ENCODE results near the gene MSRB1. TPM values are rescaled to one million over a fixed set of nuclear protein-coding genes. Genes with fewer than 3 reads are reported as not detected.
A peak's percentile ranks its signal among the peaks of the same experiment; 100 is the strongest.
"Not testable (repeated sequence)": the region's sequence is repeated elsewhere in the genome, so short reads cannot be mapped to it uniquely, and the experiment has no call there.

MSRB1 gene
- total and polyA plus RNA-seq, 4 donors, result 10.0 to 25.8 (median 17.4) TPM

DNA sequence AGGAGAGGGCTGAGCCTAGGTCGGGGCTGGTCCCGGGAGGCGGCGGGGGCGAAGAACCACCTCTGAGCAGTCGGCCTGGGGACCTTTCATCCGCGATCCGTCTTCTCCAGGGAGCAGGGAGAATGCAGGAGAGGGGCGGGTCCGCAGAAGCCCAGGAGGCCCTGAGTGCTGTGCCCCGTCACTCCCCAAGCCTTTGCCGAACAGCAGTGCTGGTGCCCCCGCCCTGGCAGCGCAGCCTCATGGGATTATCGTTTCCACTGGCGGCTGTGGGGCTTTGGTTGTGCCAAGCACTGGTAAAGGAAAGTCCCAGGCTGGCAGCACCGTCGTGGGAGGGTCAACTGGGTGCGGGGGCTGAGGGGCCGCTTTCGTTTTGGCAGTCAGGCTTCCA lies 29.5 kb upstream of the MSRB1 start:
- Histone ChIP-seq H3K4me1 (ENCODE audit: control insufficient read depth, insufficient read depth, low read length) (peaks cover 29% of the 10 kb centered on the region), H3K4me3 (ENCODE audit: low read depth, low read length) (peak overlapping the region; percentile 96), H3K9me3 (ENCODE audit: control insufficient read depth, insufficient read depth, low read length) (no peaks in the 10 kb centered on the region), H3K27ac (ENCODE audit: low read depth, low read length) (no peak overlapping the region), H3K27me3 (ENCODE audit: control insufficient read depth, insufficient read depth, low read length) (peaks cover 6% of the 10 kb centered on the region), H3K36me3 (ENCODE audit: control insufficient read depth, insufficient read depth, low read length) (peaks cover 48% of the 10 kb centered on the region)
- 5% methylated on average over 22 of the region's 22 CpGs for WGBS (ENCODE audit: insufficient coverage)
- no peak for DNase-seq (ENCODE audit: low read depth in 4 of 6, low spot score in 6 of 6)

DNA sequence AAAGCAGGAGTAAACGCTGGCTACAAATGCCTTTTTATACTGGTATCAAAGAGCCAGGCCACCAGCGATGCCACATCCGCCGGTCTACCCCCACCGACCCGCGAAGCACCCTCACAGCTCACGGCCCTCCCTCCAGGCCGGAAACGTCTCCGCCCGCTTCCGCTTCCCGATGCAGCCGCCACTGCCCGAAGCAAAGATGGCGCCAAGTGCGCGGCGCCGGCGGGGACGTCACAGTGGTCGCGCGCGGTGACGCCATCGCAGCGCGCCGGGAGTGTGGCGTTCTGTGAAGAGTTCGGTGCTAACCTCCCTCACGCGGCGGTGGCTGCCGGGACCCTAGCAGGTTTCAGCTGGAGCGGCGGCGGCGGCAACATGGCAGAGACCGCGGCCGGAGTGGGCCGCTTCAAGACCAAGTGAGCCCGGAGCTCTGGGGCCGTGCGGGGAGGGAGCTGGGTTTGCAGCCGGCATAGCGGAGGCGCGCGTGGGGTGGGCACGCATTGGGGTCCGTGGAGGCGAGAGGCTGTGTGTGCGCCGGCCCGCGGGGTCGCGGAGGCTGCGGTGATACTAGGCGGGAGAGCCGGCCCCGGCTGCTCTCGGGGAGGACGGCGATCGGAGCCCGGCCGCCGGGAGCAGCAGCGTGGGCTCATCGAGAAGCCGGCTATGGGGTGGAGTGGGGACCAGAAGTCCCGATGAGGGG lies 28.9 kb upstream of the MSRB1 start, which contains the start of gene TBL3:
TBL3 (plus strand) TSS at position 258 of the 694 bp plus-strand sequence; CDS start at position 370, 112 bp downstream.
- Histone ChIP-seq H3K36me3 (ENCODE audit: control insufficient read depth, insufficient read depth, low read length) (peaks cover 48% of the 10 kb centered on the region), H3K27me3 (ENCODE audit: control insufficient read depth, insufficient read depth, low read length) (peaks cover 3% of the 10 kb centered on the region), H3K4me3 (ENCODE audit: low read depth, low read length) (peak within 1 kb of the TSS; percentile 96), H3K4me1 (ENCODE audit: control insufficient read depth, insufficient read depth, low read length) (peaks cover 29% of the 10 kb centered on the region), H3K27ac (ENCODE audit: low read depth, low read length) (peak within 1 kb of the TSS; percentile 96), H3K9me3 (ENCODE audit: control insufficient read depth, insufficient read depth, low read length) (no peaks in the 10 kb centered on the region)
- DNase-seq (ENCODE audit: low read depth in 4 of 6, low spot score in 6 of 6), result peak; percentile 88 to 98 (median 95)
- under 1% methylated on average over 77 of the region's 78 CpGs for WGBS (ENCODE audit: insufficient coverage)

DNA sequence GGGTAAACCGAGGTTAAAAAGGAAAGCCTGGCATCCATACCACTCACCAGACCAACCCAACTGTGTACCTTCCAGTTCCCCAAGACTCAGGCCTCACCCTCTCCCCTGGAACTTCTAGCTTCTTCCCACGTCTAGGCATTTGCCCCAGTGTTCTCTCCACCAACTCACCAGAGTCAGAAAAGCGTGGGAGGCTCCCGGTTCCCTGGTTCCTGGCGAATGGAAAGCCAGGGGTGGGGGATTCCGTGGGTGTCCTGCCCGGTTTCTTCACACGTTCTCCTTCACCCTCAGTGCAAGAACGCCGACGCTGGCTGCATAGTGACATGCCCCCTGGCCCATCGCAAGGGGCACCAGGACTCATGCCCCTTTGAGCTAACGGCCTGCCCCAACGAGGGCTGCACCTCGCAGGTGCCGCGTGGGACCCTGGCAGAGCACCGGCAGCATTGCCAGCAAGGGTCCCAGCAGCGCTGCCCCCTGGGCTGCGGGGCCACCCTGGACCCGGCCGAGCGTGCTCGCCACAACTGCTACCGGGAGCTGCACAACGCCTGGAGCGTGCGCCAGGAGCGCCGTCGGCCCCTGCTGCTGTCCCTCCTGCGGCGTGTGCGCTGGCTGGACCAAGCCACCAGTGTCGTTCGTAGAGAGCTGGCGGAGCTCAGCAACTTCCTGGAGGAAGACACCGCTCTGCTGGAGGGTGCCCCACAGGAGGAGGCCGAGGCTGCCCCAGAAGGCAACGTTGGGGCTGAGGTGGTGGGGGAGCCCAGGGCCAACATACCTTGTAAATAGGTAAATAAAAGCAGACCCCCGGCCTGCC lies 25.4 kb upstream of the MSRB1 start:
- WGBS (ENCODE audit: insufficient coverage), result 87% methylated on average over 39 of the region's 41 CpGs

DNA sequence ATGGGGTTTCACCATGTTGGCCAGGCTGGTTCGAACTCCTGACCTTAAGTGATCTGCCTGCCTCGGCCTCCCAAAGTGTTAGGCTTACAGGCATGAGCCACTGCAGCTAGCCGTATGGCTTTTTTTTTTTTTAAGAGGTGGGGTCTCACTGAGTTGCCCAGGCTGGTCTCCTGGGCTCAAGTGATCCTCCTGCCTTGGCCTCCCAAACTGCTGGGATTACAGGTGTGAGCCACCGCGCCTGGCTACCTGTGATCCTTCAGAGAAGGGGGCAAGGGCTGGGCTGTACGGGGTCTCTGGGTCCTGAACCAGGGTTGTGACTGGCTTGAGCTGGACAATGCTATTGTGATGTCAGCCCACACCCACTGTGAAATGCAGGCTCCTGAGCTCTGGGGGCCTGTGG lies 23.5 kb upstream of the MSRB1 start, which contains the start of gene RNF151:
RNF151 (plus strand) TSS at position 397 of the 400 bp plus-strand sequence. CDS start 26 bp downstream, outside the sequence.
- Histone ChIP-seq H3K27me3 (ENCODE audit: control insufficient read depth, insufficient read depth, low read length) (no peaks in the 10 kb centered on the region), H3K9me3 (ENCODE audit: control insufficient read depth, insufficient read depth, low read length) (no peaks in the 10 kb centered on the region), H3K36me3 (ENCODE audit: control insufficient read depth, insufficient read depth, low read length) (peaks cover 39% of the 10 kb centered on the region), H3K4me1 (ENCODE audit: control insufficient read depth, insufficient read depth, low read length) (peaks cover 39% of the 10 kb centered on the region), H3K4me3 (ENCODE audit: low read depth, low read length) (peak within 1 kb of the TSS; percentile 86), H3K27ac (ENCODE audit: low read depth, low read length) (peak within 1 kb of the TSS; percentile 92)
- no peak for DNase-seq (ENCODE audit: low read depth in 4 of 6, low spot score in 6 of 6)
- WGBS (ENCODE audit: insufficient coverage), result 96% methylated on average over 6 of the region's 6 CpGs

More for the DNA sequence above, 25.4 kb upstream of the MSRB1 start:
- Histone ChIP-seq H3K4me3 (ENCODE audit: low read depth, low read length) (no peak overlapping the region), H3K9me3 (ENCODE audit: control insufficient read depth, insufficient read depth, low read length) (no peaks in the 10 kb centered on the region), H3K27me3 (ENCODE audit: control insufficient read depth, insufficient read depth, low read length) (no peaks in the 10 kb centered on the region), H3K27ac (ENCODE audit: low read depth, low read length) (no peak overlapping the region), H3K36me3 (ENCODE audit: control insufficient read depth, insufficient read depth, low read length) (peaks cover 26% of the 10 kb centered on the region), H3K4me1 (ENCODE audit: control insufficient read depth, insufficient read depth, low read length) (peaks cover 44% of the 10 kb centered on the region)
- no peak for DNase-seq (ENCODE audit: low read depth in 4 of 6, low spot score in 6 of 6)

DNA sequence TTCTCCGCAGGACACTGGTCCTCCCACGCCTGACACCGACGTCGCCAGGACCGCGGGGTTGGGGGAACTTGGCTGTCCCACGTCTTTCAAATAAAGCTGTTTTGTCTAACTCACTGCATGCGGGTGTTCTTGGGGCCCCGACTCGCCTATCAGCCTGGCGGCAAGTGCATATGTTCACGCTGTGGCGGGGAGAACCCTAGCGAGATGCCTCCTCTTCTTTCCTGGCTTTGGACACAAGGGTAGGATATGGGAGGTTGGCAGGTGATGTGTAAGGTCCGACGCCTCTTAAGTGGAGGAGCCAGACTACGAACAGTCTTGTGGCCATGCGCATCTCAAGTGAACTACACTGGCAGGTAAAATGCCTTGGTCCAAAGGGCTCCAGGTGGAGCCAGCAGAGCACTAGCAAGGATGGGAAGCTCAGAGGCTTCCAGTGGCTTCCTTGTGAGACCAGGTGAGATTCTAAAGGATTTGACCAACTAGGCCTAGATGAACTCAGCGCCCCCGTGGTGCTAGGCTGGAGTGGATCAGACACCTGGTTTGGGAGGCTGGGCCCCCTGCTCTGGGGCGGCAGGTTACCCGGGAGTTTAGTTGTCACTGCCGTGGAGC lies 22.5 kb upstream of the MSRB1 start:
- Histone ChIP-seq H3K27me3 (ENCODE audit: control insufficient read depth, insufficient read depth, low read length) (no peaks in the 10 kb centered on the region), H3K4me3 (ENCODE audit: low read depth, low read length) (peak overlapping the region; percentile 86), H3K4me1 (ENCODE audit: control insufficient read depth, insufficient read depth, low read length) (peaks cover 37% of the 10 kb centered on the region), H3K36me3 (ENCODE audit: control insufficient read depth, insufficient read depth, low read length) (peaks cover 43% of the 10 kb centered on the region), H3K27ac (ENCODE audit: low read depth, low read length) (peak overlapping the region; percentile 92), H3K9me3 (ENCODE audit: control insufficient read depth, insufficient read depth, low read length) (no peaks in the 10 kb centered on the region)
- WGBS (ENCODE audit: insufficient coverage), result 19% methylated on average over 23 of the region's 24 CpGs
- no peak for DNase-seq (ENCODE audit: low read depth in 4 of 6, low spot score in 6 of 6)

DNA sequence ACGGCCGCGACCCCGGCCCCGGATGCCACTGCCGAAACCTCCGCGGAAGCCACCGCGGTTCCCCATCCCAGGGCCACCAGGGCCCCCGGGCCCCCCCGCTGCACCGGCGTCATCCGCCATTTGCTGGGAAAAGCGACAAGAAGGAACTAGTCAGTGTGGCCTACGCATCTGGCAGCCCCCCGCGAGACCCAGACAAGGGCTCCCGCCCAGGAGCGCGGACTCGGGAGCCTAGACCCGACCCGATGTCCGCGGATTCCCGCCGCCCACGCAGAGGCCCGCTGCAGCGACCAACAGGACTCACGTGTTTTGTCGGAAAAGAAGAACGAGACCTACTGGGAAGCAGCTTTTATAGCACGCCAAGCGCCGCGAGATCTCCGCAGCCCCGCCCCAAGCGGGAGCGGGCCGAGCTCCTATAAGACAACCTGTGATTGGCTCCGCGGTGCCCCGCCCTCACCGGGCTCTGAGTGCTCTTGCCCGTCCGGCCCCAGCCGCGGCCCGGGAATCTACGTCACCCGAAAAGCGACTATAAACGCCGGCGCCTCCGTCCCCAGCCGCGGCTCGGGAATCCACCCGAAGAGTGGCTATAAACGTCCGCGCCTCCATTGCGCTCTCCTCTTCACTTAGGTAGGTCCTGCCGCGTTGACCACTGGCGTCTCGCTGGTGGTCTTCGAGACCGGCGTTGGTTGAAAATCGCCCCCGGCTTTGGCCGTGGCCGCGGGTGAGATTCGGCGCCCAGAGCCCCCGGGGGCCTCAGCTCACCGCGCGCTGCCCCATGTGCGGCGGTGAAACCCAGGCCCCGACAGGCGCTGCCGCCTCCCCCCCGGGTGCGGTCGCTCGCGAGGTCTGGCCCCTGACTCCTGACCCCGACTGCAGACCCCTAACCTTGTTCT lies 21.8 kb upstream of the MSRB1 start, which contains the start of gene RPS2:
RPS2 (minus strand) TSS at position 321 of the 890 bp plus-strand sequence; CDS start at position 120, 201 bp downstream.
- WGBS (ENCODE audit: insufficient coverage), result under 1% methylated on average over 97 of the region's 97 CpGs
- Histone ChIP-seq H3K36me3 (ENCODE audit: control insufficient read depth, insufficient read depth, low read length) (peaks cover 45% of the 10 kb centered on the region), H3K4me3 (ENCODE audit: low read depth, low read length) (peak within 1 kb of the TSS; percentile 86), H3K27me3 (ENCODE audit: control insufficient read depth, insufficient read depth, low read length) (no peaks in the 10 kb centered on the region), H3K9me3 (ENCODE audit: control insufficient read depth, insufficient read depth, low read length) (no peaks in the 10 kb centered on the region), H3K27ac (ENCODE audit: low read depth, low read length) (peak within 1 kb of the TSS; percentile 92), H3K4me1 (ENCODE audit: control insufficient read depth, insufficient read depth, low read length) (peaks cover 44% of the 10 kb centered on the region)
- peak; percentile 94 to 99 (median 96) for DNase-seq (ENCODE audit: low read depth in 4 of 6, low spot score in 6 of 6)

DNA sequence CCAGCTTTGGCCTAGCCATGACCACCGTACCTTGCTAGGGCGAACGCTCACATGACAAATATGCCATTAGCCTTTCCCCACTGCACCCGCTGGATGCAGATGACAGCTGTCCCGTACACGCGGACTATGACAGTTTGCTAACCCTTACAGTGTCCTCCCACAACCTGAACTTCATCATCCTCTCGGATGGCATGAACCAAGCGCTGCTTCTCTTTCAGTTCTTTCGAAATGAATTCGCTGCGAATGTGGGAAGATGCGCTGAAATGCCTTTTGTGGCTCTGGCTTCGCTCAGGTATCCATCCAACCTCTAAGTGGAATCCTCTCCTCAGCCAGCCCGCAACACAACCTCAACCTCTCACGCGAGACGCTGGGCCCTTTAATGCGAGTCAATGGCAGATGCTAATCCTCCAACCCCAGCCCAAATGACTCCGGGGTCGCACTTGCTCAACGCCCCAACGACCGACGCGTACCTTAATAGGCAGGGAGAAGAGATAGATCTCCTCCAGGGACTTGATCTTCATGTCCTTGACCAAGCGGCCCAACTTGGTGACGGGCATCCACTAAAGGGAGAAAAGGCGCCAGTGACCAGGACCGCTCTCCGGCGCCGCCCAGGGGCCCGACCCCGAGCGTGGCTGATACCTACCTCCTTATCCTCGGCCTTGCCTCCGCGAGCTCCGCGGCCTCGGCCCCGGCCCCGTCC lies 21.0 kb upstream of the MSRB1 start:
- Histone ChIP-seq H3K27ac (ENCODE audit: low read depth, low read length) (peak overlapping the region; percentile 92), H3K4me1 (ENCODE audit: control insufficient read depth, insufficient read depth, low read length) (peaks cover 49% of the 10 kb centered on the region), H3K4me3 (ENCODE audit: low read depth, low read length) (peak overlapping the region; percentile 86), H3K27me3 (ENCODE audit: control insufficient read depth, insufficient read depth, low read length) (no peaks in the 10 kb centered on the region), H3K36me3 (ENCODE audit: control insufficient read depth, insufficient read depth, low read length) (peaks cover 45% of the 10 kb centered on the region), H3K9me3 (ENCODE audit: control insufficient read depth, insufficient read depth, low read length) (no peaks in the 10 kb centered on the region)
- peak in 1 of 6 donors; percentile 57 for DNase-seq (ENCODE audit: low read depth in 4 of 6, low spot score in 6 of 6)
- 5% methylated on average over 22 of the region's 44 CpGs for WGBS (ENCODE audit: insufficient coverage)

DNA sequence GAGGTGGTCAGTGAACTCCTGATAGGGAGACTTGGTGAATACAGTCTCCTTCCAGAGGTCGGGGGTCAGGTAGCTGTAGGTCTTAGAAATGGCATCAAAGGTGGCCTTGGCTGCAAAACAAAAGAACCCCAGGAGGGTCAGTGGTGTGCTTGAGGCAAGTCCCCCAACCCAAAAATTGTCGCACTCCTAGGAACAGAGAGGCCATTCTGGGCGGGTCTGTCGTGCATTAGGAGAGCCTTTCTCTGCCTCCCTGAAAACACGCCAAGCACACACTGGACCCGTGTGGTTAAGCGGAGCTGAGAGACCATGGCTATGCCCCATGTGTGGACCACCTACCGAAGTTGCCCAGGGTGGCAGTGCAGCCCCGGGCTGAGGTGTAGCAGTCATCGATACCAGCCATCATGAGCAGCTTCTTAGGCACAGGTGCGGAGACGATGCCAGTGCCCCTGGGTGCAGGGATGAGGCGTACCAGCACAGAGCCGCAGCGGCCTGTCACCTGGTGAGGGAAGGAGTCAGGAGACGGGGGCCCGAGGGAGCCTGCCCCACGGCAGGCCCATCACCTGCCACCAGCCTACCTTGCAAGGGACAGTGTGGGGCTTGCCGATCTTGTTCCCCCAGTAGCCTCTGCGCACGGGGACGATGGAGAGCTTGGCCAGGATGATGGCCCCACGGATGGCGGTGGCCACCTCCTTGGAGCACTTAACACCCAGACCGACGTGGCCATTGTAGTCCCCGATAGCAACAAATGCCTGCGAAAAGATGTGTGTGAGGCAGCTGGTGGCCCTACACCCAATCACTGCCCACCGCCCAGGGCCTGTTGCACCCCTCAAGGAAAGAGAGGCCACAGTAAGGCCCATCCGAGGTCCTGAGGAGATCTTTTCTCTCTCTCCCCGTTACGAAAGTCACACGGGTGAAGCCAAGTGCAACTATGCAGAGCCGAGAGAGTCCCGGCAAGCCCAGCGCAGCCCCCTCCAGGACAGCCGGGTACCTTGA lies 19.5 kb upstream of the MSRB1 start:
- 87% methylated on average over 17 of the region's 37 CpGs for WGBS (ENCODE audit: insufficient coverage)
- peaks cover 53% of the 10 kb centered on the region for H3K4me1 ChIP-seq (ENCODE audit: control insufficient read depth, insufficient read depth, low read length)

More for the DNA sequence above, 19.5 kb upstream of the MSRB1 start:
- peaks cover 38% of the 10 kb centered on the region for H3K36me3 ChIP-seq (ENCODE audit: control insufficient read depth, insufficient read depth, low read length)
- not testable (repeated sequence) for H3K27me3 ChIP-seq (ENCODE audit: control insufficient read depth, insufficient read depth, low read length); H3K27ac ChIP-seq (ENCODE audit: low read depth, low read length); H3K4me3 ChIP-seq (ENCODE audit: low read depth, low read length); DNase-seq (ENCODE audit: low read depth in 4 of 6, low spot score in 6 of 6); H3K9me3 ChIP-seq (ENCODE audit: control insufficient read depth, insufficient read depth, low read length)
